Dermis microvascular lymphatic vessel endothelial cell (primary cell): ENCODE data around the gene USH1G. TPM values are rescaled to one million over a fixed set of nuclear protein-coding genes. Genes with fewer than 3 reads are reported as not detected.
"Not testable (repeated sequence)": the region's sequence is repeated elsewhere in the genome, so short reads cannot be mapped to it uniquely, and the experiment has no call there.

ENCODE experiments used
- DNase-seq, 2 donors: peaks; one replicate each; pipeline versions ENCODE4 v3.0.0 to v3.0.0-alpha.2; 2010; ENCODE audit warnings: low read depth in 2 of 2
- total RNA-seq: library from RNA; depleted of rRNA; stranded (reverse); fragments of >200 nt; gene quantifications from 2 replicates; pipeline ENCODE4 v1.2.1, GENCODE V29; 2014

The USH1G gene
- total RNA-seq, 1 donor from 2014 or later: not detected

DNA sequence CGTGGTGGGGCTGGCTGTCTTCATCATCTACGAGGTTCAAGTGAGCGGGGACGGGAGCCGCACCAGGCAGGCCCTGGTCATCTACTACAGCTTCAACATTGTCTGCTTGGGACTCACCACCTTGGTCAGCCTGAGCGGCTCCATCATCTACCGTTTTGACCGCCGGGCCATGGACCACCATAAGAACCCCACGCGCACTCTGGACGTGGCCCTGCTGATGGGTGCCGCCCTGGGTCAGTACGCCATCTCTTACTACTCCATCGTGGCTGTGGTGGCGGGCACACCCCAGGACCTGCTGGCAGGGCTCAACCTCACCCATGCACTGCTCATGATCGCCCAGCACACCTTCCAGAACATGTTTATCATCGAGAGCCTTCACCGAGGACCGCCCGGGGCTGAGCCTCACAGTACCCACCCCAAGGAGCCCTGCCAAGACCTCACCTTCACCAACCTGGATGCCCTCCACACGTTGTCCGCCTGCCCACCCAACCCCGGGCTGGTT lies 7.5 kb upstream of the USH1G start:
- DNase-seq: no peak

DNA sequence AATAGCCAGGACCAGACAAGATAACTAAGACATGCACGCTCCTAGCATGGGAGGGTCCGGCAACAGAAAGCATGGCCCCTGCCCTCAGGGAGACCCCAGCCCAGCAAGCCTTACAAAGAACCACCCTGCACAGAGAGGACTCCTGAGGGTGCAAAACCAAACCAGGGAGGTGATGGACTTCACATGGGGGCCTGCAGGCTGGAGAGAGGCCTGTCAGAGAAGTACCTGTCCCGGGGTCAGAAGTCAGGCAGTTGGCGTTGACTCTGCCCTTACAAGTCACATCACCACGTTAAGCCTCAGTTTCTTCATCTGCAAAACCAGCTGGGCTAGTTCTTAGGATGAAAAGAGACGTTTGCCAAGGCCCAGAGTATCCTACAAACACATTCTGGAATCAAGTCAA lies 5.7 kb upstream of the USH1G start:
- no peak for DNase-seq

DNA sequence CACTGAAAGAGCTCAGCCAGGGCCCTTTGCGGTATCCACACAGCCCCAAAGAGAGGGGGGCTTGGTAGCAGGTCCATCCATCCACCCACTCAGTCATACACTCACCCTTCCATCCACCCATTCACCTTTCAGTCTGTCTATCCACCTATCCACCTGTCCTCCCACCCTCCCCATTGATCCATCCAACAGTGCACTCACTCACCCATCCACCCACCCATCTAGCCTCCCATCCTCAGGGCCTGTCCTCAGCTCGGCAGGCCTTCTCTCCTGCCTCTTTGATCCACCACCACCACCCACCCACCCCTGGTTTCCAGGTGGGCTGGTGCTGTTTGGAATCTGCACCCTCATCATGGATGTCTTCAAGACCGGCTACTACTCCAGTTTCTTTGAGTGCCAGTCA lies 2.2 kb upstream of the USH1G start:
- DNase-seq: no peak

DNA sequence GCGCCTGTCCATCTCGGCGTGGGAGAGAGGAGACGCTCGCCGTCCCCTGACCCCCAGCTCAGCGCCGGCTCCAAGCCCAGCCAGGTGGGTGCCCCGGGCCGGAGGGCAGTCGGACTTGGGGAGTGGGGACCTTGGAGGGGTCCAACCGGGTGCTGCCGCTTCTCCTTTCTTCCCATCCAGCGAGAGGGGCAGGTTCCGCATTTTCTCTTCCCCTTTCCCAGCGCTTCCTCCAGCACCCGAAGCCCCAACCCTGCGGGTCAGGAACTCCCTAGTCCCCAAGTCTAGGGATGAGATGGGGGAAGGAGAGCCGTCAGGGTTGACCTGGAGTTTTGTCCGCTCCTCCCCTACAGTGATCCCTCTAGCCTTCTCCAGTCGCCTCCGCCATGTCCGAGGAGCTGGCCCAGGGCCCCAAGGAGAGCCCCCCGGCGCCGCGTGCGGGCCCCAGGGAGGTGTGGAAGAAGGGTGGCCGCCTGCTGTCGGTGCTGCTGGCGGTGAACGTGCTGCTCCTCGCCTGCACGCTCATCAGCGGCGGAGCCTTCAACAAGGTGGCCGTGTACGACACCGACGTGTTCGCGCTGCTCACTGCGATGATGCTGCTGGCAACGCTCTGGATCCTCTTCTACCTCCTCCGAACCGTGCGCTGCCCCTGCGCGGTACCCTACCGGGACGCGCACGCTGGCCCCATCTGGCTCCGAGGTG lies 1.3 kb upstream of the USH1G start, which contains the start of gene OTOP2:
Gene OTOP2 (plus strand): TSS at position 24 of the 699 bp plus-strand sequence. CDS start 360 bp downstream, at position 384.
- DNase-seq: no peak

DNA sequence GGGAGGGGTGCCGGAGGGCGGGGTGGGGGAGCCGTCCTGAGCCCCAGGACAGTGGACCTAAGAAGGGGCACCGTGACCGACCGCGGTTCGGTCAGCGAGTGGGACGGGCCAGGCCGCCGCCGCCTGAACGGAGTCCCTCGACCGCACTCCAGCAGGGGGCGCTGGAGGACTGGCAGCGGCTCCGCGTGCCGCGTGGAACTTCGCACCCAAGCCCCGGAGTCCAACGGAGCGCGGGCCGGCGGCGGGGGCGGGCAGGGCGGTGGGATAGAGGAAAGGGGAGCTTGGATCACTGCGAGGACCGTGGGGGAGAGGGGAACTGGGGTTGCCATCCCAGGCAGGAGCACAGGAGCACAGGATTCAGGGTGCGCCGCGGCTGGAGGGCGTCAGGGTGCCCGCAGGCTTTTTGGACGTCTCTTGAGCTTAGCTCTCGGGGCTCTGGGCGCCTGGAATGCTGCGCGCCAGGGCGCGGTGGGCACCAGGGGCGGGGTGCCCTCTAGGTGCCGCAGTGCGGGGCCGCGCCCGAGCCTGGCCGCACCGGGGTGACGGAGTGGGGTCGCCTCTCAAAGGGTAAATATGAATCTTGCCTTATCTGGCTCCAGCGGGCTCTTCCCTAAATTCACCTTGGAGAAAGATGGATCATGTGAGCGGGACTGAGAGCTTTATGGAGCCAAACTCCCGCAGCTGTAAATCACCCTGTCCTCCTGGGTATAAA lies 639 bp upstream of the USH1G start:
- DNase-seq: peak; percentile 16 to 57

DNA sequence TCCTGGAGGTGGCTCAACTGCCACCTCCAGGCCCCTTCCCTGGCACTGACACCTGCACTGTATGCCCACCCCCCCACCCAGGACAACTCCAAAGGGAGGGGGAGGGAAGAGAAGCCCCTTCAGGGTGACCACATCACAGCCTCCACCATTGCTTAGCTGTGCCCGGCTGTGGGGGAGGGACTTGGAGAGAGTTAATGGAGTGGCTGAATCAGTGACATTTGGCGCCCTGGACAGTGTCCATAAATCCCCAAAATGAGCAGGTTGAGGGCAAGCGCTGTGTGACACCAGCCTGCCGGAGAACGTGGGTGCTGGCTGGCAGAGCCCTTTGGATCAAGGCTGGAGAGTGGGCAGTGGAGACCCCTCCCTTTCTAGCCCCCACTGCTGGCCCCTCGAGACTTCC lies 883 bp downstream of the USH1G start:
- DNase-seq: no peak

DNA sequence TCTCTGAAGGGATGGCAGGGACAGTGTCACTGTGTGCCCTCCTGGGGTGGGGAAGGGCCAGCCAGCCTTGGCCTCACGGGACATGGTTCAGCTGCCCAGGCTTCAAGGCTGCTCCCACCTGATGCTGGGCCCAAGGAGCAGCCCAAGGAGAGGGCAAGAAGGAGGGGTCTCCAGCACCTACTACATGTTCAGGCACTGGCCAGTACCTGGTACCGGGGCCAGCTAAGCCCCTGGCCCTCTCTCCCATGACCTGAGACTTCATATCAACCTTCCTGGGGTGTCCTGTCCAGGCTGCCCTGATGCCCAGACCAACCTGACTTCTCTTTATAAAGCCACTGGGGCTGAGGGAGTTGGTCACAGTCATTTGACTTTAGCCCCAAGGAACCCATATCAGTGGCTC lies 1.3 kb downstream of the USH1G start:
- DNase-seq: no peak

DNA sequence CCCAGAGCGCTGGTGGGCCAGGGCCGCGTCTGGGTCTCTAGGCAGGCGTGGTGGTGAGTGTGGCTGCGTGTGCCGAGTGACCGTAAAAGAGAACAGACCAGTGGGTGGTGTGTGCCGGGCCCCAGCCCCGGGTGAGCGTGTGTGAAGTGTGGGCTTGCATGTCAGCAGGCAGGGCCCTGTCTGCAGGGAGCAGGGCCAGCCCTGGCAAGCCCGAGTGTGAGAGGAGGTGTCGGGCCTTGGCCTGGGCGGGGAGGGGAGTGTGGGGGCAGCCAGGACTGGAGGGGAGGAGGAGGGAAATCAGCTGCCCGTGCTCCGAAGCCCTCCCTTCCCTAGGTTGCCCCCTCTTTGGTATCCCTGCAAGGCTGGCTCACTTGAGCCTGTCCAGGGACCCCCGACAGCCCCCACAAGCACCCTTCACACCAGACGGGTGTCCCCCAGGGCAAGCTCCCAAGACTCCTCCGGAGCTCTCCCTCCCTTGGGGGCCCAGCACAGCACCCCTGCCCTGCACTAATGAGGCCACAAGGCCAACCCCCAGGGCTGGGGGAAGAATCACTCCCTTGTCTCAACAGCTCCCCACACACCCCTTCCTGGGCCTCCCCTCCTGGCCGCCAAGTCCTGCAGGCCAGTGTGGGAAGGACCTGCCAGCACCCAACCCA lies 1.9 kb downstream of the USH1G start:
- DNase-seq: no peak

DNA sequence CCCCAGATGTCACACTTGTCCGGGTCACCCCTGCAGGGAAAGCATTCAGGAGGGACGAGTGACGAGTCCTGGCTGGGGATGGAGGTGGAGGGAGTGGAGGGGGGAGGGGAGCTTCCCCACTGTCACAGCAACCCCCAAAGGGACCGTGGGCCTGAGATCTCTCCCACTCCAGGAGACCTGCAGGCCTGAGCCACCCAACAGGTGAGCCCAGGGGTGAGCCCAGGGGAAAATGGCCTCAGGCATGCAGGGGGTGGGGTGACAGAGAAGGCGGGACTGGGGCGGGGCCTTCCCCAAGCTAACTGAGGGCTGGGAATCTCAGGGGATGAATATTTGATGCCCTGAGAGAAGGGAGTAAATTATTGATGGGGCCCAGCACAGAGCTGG lies 2.4 kb downstream of the USH1G start:
- no peak for DNase-seq

DNA sequence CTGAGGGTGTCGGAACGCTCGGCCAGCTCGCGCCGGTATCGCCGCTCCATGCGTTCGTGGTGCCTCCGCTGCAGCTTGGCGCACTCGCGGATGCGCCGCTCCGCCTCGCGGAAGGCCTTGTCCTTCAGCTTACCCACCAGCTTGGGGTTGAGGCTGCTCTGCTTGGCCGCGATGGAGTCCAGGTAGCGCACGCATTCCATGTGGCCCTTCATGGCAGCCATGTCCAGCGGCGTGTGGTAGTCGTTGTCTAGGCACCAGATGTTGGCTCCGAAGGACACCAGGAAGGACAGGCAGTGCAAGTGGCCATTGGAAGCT lies 2.8 kb downstream of the USH1G start:
- no peak for DNase-seq

DNA sequence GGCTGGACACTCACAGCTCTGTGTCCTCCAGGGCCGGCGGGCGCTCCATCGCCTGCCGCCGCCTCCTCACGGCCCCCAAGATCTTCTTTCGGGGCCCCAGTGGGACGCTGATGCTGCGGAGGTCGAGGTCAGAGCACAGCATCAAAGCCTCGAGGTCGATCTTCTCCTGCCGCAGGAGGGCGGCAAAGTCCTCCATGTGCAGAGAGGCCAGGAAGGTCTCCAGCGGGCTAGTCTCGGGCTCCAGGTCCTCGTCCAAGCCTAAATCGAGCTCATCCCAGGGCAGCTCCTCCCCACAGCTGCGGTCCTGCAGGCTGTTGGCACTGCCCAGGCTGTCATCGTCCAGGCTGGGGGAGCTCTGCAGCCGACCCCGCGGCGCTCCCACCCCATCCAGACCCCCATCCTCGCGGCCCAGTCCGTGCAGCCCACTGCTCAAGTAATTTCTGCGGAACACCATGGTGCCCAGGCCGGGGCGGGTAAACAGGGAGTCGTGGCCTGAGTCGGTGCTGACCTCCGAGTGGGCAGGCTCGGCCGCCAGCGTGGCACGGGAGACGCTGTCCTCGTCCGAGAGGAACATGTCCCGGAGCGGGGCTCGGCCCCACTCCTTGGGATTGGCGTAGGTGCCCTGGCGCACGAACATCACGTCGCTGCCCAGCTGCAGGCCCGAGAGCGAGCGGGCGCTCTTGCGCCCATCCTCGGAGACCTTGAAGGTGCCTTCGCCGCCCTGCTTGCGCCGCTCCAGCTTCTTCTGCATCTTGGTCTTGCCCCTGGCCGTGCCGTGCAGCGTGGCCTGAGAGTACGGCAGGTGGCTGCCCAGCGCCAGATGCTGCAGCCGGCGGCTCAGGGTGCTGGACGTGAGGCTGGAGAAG lies 3.4 kb downstream of the USH1G start:
- DNase-seq: no peak

DNA sequence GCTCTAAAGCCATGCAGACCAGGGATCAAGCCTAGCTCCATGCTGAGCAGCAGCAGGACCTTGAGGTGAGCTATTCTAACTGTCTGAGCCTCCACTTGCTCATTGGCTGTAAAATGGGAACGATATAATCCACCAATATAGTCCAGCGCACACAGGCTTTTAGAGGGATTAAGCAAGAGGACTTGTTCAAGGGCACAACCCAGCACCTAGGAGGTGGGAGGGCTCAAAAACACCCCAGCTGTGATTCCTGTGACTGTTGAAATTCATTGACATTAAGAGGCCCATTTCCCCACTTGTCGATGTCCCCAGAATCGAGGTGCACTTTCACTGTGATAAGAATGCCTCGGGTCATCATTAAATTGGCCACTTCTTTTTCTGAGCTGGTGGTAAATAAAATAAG lies 4.1 kb downstream of the USH1G start:
- no peak for DNase-seq

DNA sequence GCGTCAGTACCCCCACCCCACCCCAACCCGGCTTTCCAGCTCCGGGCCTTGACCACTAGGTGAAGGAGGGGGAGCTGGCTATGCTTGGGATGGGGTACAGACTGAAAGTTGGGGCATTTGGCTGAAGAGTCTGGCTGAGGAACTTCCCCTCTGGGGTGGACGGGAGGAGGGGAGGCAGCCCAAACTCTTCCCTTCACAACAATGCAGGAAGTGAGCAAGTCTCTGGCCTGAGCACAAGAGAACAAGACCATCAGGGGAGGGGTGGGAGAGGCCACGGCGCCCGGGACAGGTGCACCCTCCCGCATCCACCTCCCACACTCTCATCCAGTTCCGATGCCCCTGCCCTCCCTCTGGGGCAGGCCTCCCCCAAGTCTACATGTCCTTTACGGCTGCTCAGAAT lies 5.6 kb downstream of the USH1G start:
- no peak for DNase-seq

DNA sequence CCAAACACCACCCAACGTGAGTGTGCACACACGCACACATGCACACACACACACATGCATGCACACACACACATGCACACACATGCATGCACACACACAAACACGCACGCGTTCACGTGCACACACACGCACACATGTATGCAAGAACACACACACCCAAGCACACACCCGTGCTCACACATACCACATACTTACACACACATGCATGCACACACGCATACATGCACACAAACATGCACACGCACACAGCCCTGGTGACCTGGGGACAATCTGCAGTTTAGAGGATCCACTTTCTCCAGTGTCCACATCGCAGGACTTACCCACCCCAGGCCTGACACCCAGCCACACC lies 6.2 kb downstream of the USH1G start:
- DNase-seq: no peak

DNA sequence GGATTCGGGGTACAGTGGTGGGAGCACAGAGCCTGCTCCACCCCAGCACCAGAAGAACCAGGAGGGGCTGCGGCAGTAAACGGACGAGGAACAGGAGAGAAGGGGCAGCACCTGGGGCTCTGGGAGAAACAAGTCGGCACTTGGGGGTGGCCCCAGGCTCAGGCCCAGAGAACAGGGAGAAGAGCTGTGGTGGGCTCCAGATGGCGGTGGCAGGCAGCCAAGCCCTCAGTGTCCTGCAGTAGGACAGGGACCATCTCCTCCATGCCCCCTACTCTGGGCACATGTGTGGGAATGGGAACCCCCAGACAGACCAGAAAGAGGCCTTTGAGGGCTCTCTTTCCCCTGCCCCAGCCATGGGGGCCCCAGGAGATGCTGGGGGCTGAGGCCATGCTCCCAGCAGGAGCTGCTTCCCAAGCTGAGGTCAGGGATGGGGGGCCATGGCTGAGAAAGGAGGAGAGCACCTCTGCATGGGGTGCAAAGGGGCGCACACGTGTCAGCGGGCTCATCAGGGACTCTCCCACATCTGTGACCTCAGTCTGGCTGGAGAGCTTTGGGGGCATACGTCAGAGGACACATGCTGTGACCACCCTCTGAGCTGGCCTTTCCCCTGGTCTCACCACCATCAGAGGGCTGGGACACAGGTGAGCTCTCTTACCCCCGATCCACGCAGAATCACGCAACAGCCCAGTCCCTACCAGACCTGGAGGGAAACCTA lies 6.8 kb downstream of the USH1G start:
- no peak for DNase-seq

DNA sequence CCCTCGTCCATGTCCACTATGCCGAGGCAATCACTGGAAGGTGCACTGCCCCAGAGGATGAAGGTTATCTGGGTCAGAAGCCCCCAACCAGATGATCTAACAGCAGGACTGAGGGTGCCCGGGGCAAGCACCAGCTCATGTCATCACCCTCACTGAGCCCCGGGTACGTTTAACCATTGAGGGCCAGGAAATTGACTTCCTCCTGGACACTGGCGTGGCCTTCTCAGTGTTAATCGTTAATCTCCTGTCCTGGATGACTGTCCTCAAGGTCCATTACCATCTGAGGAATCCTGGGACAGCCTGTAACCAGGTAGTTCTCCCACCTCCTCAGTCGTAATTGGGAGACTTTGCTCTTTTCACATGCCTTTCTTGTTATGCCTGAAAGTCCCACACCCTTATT lies 11.6 kb downstream of the USH1G start:
- not testable (repeated sequence) for DNase-seq

DNA sequence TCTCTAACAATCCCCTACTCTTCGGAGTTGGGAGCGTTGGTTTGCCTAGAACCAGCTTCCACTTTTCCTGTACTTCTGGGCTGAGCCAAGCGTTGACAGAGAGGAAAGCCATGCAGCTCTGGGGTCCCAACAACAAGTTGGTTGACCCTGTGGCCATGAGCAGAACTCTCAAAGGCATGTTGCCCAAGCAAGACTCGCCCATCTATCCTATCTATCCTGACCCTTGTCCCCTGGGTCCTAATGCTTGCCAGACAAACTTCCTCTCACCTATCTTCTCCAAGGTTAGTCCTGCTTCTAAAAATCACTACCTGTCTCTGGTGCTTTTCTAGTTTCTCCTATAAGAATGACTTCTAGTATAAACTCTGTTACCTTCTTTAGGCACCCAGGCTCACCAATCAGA lies 14.0 kb downstream of the USH1G start:
- not testable (repeated sequence) for DNase-seq

DNA sequence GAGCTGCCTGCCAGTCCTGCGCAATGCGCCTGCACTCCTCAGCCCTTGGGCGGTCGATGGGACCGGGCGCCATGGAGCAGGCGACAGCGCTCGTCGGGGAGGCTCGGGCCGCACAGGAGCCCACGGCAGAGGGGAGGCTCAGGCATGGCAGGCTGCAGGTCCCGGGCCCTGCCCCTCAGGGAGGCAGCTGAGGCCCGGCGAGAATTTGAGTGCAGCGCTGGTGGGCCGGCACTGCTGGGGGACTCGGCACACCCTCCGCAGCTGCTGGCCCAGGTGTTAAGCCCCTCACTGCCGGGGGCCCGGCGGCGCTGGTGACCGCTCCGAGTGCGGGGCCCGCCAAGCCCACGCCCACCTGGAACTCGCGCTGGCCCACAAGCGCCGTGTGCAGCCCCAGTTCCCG lies 16.0 kb downstream of the USH1G start:
- no peak for DNase-seq

DNA sequence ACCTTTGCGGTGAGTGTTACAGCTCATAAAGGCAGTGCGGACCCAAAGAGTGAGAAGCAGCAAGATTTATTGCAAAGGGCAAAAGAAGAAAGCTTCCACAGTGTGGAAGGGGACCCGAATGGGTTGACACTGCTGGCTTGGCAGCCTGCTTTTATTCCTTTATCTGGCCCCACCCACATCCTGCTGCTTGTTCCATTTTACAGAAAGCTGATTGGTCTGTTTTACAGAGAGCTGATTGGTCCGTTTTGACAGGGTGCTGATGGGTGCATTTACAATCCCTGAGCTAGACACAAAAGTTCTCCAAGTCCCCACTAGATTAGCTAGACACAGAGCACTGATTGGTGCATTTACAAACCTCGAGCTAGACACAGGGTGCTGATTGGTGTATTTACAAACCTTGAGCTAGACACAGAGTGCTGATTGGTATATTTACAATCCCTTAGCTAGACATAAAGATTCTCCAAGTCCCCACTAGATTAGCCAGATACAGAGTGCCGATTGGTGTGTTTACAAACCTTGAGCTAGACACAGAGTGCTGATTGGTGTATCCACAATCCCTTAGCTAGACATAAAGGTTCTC lies 16.8 kb downstream of the USH1G start:
- DNase-seq: not testable (repeated sequence)

DNA sequence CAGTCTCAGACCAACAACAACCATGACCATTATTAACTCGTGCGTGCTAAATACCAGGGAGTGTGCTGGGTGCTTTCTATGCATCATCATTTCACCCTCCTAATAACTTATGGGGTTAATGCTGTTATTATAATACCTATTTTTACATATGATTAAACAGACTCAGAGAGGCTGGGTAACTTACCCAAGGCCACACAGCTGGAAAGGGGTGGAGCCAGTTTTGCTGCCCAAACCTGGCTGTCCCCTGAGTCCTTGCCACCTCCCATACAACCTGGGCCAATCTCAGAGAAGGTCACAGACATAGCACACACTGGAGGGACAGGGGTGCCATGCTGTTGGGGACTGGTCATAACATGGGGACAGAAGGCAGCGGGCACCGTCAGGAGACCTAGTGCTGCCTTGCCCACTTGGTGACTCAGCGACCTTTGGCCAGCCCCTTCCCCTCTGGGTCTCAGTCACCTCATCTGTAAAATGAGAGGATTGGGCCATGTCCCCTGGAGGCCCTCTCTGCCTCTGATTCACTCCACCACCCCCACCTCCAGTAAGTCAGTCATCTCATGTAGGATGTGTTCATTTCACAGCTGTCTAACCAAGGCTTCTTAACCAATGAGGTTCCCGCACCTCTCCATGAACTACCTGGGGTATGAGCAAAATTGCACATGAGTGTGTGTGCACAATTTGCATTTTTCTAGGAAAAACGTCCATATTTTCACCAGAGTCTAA lies 18.2 kb downstream of the USH1G start:
- DNase-seq: no peak
